GM12878 (cell line): ENCODE measurements around the gene PLAAT5.

Source experiments
- BHLHE40 ChIP-seq, 2 experiments: fragments of 450-650 bp in 1 of 2; IDR thresholded peaks; 2 replicates each; pipeline ENCODE4 v1.6.1; 2011 to 2017; ENCODE audit warnings: low read depth in 2 of 2, borderline replicate concordance in 1 of 2, improper control_type of control experiment in 1 of 2, low read length in 1 of 2, mild to moderate bottlenecking in 1 of 2
- BMI1 ChIP-seq: fragments of 450-650 bp; IDR thresholded peaks from 2 replicates; pipeline ENCODE4 v1.6.1; 2016; ENCODE audit warnings: mild to moderate bottlenecking, moderate library complexity, borderline replicate concordance
- CBX5 ChIP-seq: sonication (generic); IDR thresholded peaks from 2 replicates; pipeline ENCODE4 v1.6.1; 2016; ENCODE audit warnings: low read depth, moderate library complexity, mild to moderate bottlenecking, inconsistent platforms
- CHD1 ChIP-seq: IDR thresholded peaks from 2 replicates; pipeline ENCODE4 v1.6.1; 2012; ENCODE audit warnings: low read depth, low read length, improper control_type of control experiment
- CTCF ChIP-seq, 3 experiments: IDR thresholded peaks in 2 of 3; conservative IDR thresholded peaks in 1 of 3; 2 replicates each; pipeline ENCODE4 v1.5.1; 2011; ENCODE audit warnings: low read depth in 3 of 3, low read length in 3 of 3, mild to moderate bottlenecking in 3 of 3, control low read depth in 2 of 3, moderate library complexity in 2 of 3, inconsistent platforms in 1 of 3, mixed read lengths in 1 of 3; ENCODE audit not compliant: control insufficient read depth in 2 of 3, insufficient read depth in 1 of 3; ENCODE audit errors: extremely low read depth in 1 of 3
- EED ChIP-seq: sonication (generic); IDR thresholded peaks from 2 replicates; pipeline ENCODE4 v1.6.1; 2016; ENCODE audit warnings: antibody characterized with exemption, low read depth
- EGR1 ChIP-seq, 2 experiments: IDR thresholded peaks; 1 replicate in 1 of 2; 2 replicates in 1 of 2; pipeline ENCODE4 v1.6.1; 2011 to 2012; ENCODE audit warnings: low read depth in 2 of 2, low read length in 2 of 2, borderline replicate concordance in 1 of 2, mild to moderate bottlenecking in 1 of 2, moderate library complexity in 1 of 2
- FOXM1 ChIP-seq: IDR thresholded peaks from 2 replicates; pipeline ENCODE4 v1.6.1; 2012; ENCODE audit warnings: low read depth, mild to moderate bottlenecking, inconsistent platforms, low read length, moderate library complexity
- POLR2AphosphoS5 ChIP-seq: IDR thresholded peaks from 2 replicates; pipeline ENCODE4 v1.6.1; 2011; ENCODE audit warnings: mild to moderate bottlenecking, low read length, inconsistent platforms
- PRDM15 ChIP-seq: fragments of 450-650 bp; formaldehyde crosslinking; IDR thresholded peaks from 2 replicates; pipeline ENCODE4 v1.4.0; 2020; ENCODE audit warnings: mild to moderate bottlenecking, moderate library complexity
- SREBF1 ChIP-seq: IDR thresholded peaks from 2 replicates; pipeline ENCODE4 v1.6.1; 2012; ENCODE audit warnings: mild to moderate bottlenecking, low read length
- TCF7 ChIP-seq: IDR thresholded peaks from 2 replicates; pipeline ENCODE4 v1.6.1; 2014; ENCODE audit warnings: antibody characterized with exemption, borderline replicate concordance

GRCh38 chr11:63502252-63502820, 11.4 kb upstream of the PLAAT5 start:
- TF ChIP-seq CTCF (IDR thresholded peaks at IDR 0.05 in 2 of 3, conservative IDR thresholded peaks at IDR 0.05 in 1 of 3; ENCODE audit: control insufficient read depth in 2 of 3, extremely low read depth in 1 of 3, insufficient read depth in 1 of 3, low read depth in 3 of 3, low read length in 3 of 3) (no peak), POLR2AphosphoS5 (no peak), EED (no peak), BHLHE40 (IDR thresholded peaks at IDR 0.05; ENCODE audit: borderline replicate concordance in 1 of 2, low read depth in 2 of 2, low read length in 1 of 2) (no peak), EGR1 (IDR thresholded peaks at IDR 0.05; ENCODE audit: borderline replicate concordance in 1 of 2, low read depth in 2 of 2, low read length in 2 of 2) (no peak), PRDM15 (CRISPR knock-in tag) (no peak), BMI1 (no peak), FOXM1 (no peak), TCF7 (no peak), SREBF1 (no peak), CBX5 (no peak), CHD1 (no peak)
